HCT116 (cell line): ENCODE results near the gene HOXB9. TPM values are rescaled to one million over a fixed set of nuclear protein-coding genes. Genes with fewer than 3 reads are reported as not detected.

ENCODE experiments used
- ATAC-seq: fragments of 200-7000 bp; cut with Tn5 transposase; 2 replicates; pipeline ENCODE4 v1.9.1; 2020; ENCODE audit warnings: mild to moderate bottlenecking, moderate library complexity
- BruUV-seq: library from RNA; stranded (reverse); fragments of 400-500 nt; replicated peaks from 2 replicates; lab custom pipeline; 2021; lab: Mats Ljungman, UMichigan
- CTCF ChIA-PET: fragments of 300-600 bp; sonication (Branson Sonifier 250); formaldehyde crosslinking; loops from one replicate; lab custom pipeline; 2021; ENCODE audit warnings: antibody characterized with exemption; lab: Charles Lee
- POLR2A ChIA-PET: fragments of 300-600, 350-600 bp; sonication (Branson Sonifier 250); formaldehyde crosslinking; loops from one replicate; lab custom pipeline; 2021; ENCODE audit warnings: antibody characterized with exemption; lab: Charles Lee
- RAD21 ChIA-PET, 2 experiments: fragments of 300-600 bp; sonication (Branson Sonifier 250); formaldehyde crosslinking; loops; one replicate each; lab custom pipeline; 2023; ENCODE audit warnings: low total read pairs in 2 of 2; ENCODE audit not compliant: uncharacterized antibody in 2 of 2, unreplicated experiment in 2 of 2, low non-redundant PET in 1 of 2; lab: Charles Lee
- DNase-seq: peaks from one replicate; pipeline ENCODE4 v3.0.0-alpha.2; 2010; ENCODE audit warnings: low read depth, low spot score
- H2AFZ ChIP-seq: fragments of 200-600 bp; shearing (Covaris generic), sonication (generic); 2 replicates; pipeline ENCODE4 v1.6.1; 2017; ENCODE audit warnings: low read depth, mixed run types, mixed read lengths, antibody characterized with exemption, low read length; ENCODE audit not compliant: poor library complexity, severe bottlenecking
- H3K27ac ChIP-seq: 2 replicates; pipeline ENCODE4 v1.5.1; 2012; ENCODE audit warnings: low read depth, low read length
- H3K27me3 ChIP-seq: fragments of 200-600 bp; sonication (generic); 2 replicates; pipeline ENCODE4 v1.6.1; 2016; ENCODE audit warnings: mixed run types, low read length, mixed read lengths; ENCODE audit not compliant: insufficient read depth
- H3K36me3 ChIP-seq, 2 experiments: fragments of 200-500 bp in 1 of 2; fragments of 200-600 bp in 1 of 2; sonication (Bioruptor generic) in 1 of 2; sonication (generic) in 1 of 2; 2 replicates each; pipeline versions ENCODE4 v1.5.1 to v1.6.1; 2014 to 2016; ENCODE audit warnings: low read length in 2 of 2, inconsistent platforms in 1 of 2, mixed read lengths in 1 of 2, mixed run types in 1 of 2; ENCODE audit not compliant: insufficient read depth in 2 of 2, control insufficient read depth in 1 of 2
- H3K4me1 ChIP-seq, 2 experiments: fragments of 200-600 bp in 1 of 2; sonication (generic) in 1 of 2; 2 replicates each; pipeline versions ENCODE4 v1.5.1 to v1.6.1; 2012 to 2017; ENCODE audit warnings: low read length in 2 of 2, inconsistent platforms in 1 of 2, mild to moderate bottlenecking in 1 of 2, mixed read lengths in 1 of 2, mixed run types in 1 of 2, moderate library complexity in 1 of 2; ENCODE audit not compliant: insufficient read depth in 2 of 2, control insufficient read depth in 1 of 2
- H3K4me2 ChIP-seq: fragments of 200-600 bp; sonication (generic); 2 replicates; pipeline ENCODE4 v1.6.1; 2017; ENCODE audit warnings: mixed run types, low read length, mixed read lengths
- H3K4me3 ChIP-seq, 2 experiments: fragments of 200-600 bp in 1 of 2; sonication (generic) in 1 of 2; replicated peaks in 1 of 2; 2 replicates each; pipeline ENCODE4 v1.5.1; 2011 to 2016; ENCODE audit warnings: low read length in 2 of 2, control low read depth in 1 of 2, low read depth in 1 of 2, mild to moderate bottlenecking in 1 of 2, mixed read lengths in 1 of 2, mixed run types in 1 of 2
- H3K79me2 ChIP-seq: fragments of 200-600 bp; sonication (generic); 2 replicates; pipeline ENCODE4 v1.6.1; 2017; ENCODE audit warnings: mild to moderate bottlenecking, mixed run types, low read length, moderate library complexity, mixed read lengths; ENCODE audit not compliant: insufficient read depth
- H3K9ac ChIP-seq: fragments of 200-600 bp; sonication (generic); 2 replicates; pipeline ENCODE4 v1.6.1; 2016; ENCODE audit warnings: low read length, mixed read lengths
- H3K9me2 ChIP-seq: fragments of 200-600 bp; sonication (generic), shearing (Covaris generic); 2 replicates; pipeline ENCODE4 v1.6.1; 2017; ENCODE audit warnings: mixed run types, mild to moderate bottlenecking, moderate library complexity; ENCODE audit not compliant: insufficient read depth
- H3K9me3 ChIP-seq, 2 experiments: fragments of 200-500 bp in 1 of 2; fragments of 200-600 bp in 1 of 2; sonication (Bioruptor generic) in 1 of 2; sonication (generic) in 1 of 2; 2 replicates each; pipeline ENCODE4 v1.6.1; 2014 to 2017; ENCODE audit warnings: low read length in 2 of 2, mixed read lengths in 2 of 2, inconsistent platforms in 1 of 2, low read depth in 1 of 2, mild to moderate bottlenecking in 1 of 2, mixed run types in 1 of 2, moderate library complexity in 1 of 2; ENCODE audit not compliant: control insufficient read depth in 1 of 2, insufficient read depth in 1 of 2
- H4K20me1 ChIP-seq: fragments of 200-600 bp; sonication (generic), shearing (Covaris generic); 2 replicates; pipeline ENCODE4 v1.6.1; 2017; ENCODE audit warnings: mixed run types, mild to moderate bottlenecking, moderate library complexity; ENCODE audit not compliant: insufficient read depth
- CEBPB ChIP-seq: IDR thresholded peaks from 2 replicates; pipeline ENCODE4 v1.6.1; 2012; ENCODE audit warnings: low read depth
- CTCF ChIP-seq, 3 experiments: fragments of 200-600 bp in 1 of 3; sonication (generic) in 1 of 3; IDR thresholded peaks in 2 of 3; conservative IDR thresholded peaks in 1 of 3; 2 replicates each; pipeline ENCODE4 v1.5.1; 2012 to 2017; ENCODE audit warnings: low read depth in 2 of 3, low read length in 2 of 3, antibody characterized with exemption in 1 of 3, borderline replicate concordance in 1 of 3, control low read depth in 1 of 3, mild to moderate bottlenecking in 1 of 3, mixed read lengths in 1 of 3, mixed run types in 1 of 3, moderate library complexity in 1 of 3; ENCODE audit not compliant: insufficient read depth in 1 of 3
- EGR1 ChIP-seq: IDR thresholded peaks from 2 replicates; pipeline ENCODE4 v1.6.1; 2012; ENCODE audit warnings: low read depth
- ELF1 ChIP-seq: IDR thresholded peaks from 2 replicates; pipeline ENCODE4 v1.6.1; 2012; ENCODE audit warnings: low read depth, borderline replicate concordance
- EZH2phosphoT487 ChIP-seq: fragments of 200-600 bp; IDR thresholded peaks from 2 replicates; pipeline ENCODE4 v1.6.1; 2018; ENCODE audit warnings: antibody characterized with exemption, borderline replicate concordance
- JUND ChIP-seq: IDR thresholded peaks from 2 replicates; pipeline ENCODE4 v1.6.1; 2012
- MAX ChIP-seq: IDR thresholded peaks from 2 replicates; pipeline ENCODE4 v1.6.1; 2012
- POLR2AphosphoS5 ChIP-seq: IDR thresholded peaks from 2 replicates; pipeline ENCODE4 v1.6.1; 2011; ENCODE audit warnings: mild to moderate bottlenecking, low read depth, low read length, moderate library complexity
- SIN3A ChIP-seq: IDR thresholded peaks from 2 replicates; pipeline ENCODE4 v1.6.1; 2012; ENCODE audit warnings: low read depth
- SRF ChIP-seq: IDR thresholded peaks from 2 replicates; pipeline ENCODE4 v1.6.1; 2012; ENCODE audit warnings: low read depth
- TCF7L2 ChIP-seq: IDR thresholded peaks from 2 replicates; pipeline ENCODE4 v1.7.0; 2011; ENCODE audit warnings: borderline replicate concordance, inconsistent platforms; ENCODE audit not compliant: insufficient read depth, insufficient read length; ENCODE audit errors: extremely low read depth
- YY1 ChIP-seq: IDR thresholded peaks from 2 replicates; pipeline ENCODE4 v1.6.1; 2011; ENCODE audit warnings: low read length, low read depth, moderate library complexity, mild to moderate bottlenecking; ENCODE audit not compliant: insufficient replicate concordance; ENCODE audit errors: extremely low read depth
- intact Hi-C: fragments of 100-400 bp; cut with micrococcal nuclease; formaldehyde crosslinking; loops from 2 replicates; pipeline ENCODE4 v1.10.0; 2022
- total RNA-seq: library from RNA; stranded (reverse); gene quantifications from one replicate; pipeline ENCODE4 v1.2.1, GENCODE V29; 2021; ENCODE audit not compliant: unreplicated experiment

Gene HOXB9
- total RNA-seq, 1 experiment from 2014 or later: 40.1 TPM

GRCh38 chr17:48624544-48625494 lies 1.3 kb downstream of the HOXB9 start:
- no peaks in the 10 kb centered on the region; a peak in 2 of 4 replicates for H3K36me3 ChIP-seq
- BruUV-seq: no TSS peak
- RAD21 ChIA-PET: interaction anchor here in 1 of 2 experiments (1.5 kb wide), 1 partner anchor 254 kb away, joined by 5 read pairs; no protein-coding TSS in a partner anchor
- no peak for DNase-seq
- ATAC-seq: peak; percentile 30
- H2AFZ ChIP-seq: peak overlapping the region; percentile 61
- POLR2A ChIA-PET: interaction anchor here (0.6 to 2.2 kb wide), 7 partner anchors 7 to 364 kb away, joined by 3 to 11 read pairs (median 4); no protein-coding TSS in a partner anchor
- H3K79me2 ChIP-seq: peaks cover 42% of the 10 kb centered on the region
- peak overlapping the region; percentile 81 to 86 for H3K4me3 ChIP-seq
- H3K9me3 ChIP-seq: no peaks in the 10 kb centered on the region
- intact Hi-C loops: no loop called here
- H3K4me1 ChIP-seq: peaks cover 15 to 32% of the 10 kb centered on the region in 2 experiments
- H3K9ac ChIP-seq: peak overlapping the region; percentile 95
- TF ChIP-seq TCF7L2: no peak
- no peak for TF ChIP-seq JUND
- TF ChIP-seq CTCF (IDR thresholded peaks at IDR 0.05 in 2 of 3, conservative IDR thresholded peaks at IDR 0.05 in 1 of 3; ENCODE audit: borderline replicate concordance in 1 of 3, insufficient read depth in 1 of 3, low read depth in 2 of 3, low read length in 2 of 3): no peak
- no peak for TF ChIP-seq EGR1
- TF ChIP-seq YY1: no peak
- no peak for TF ChIP-seq SRF
- TF ChIP-seq MAX: 0 out of 2 replicates have a peak, but pooled peaks have one; percentile 42
- no peak for TF ChIP-seq ELF1
- no peak for TF ChIP-seq SIN3A
- no peak for TF ChIP-seq EZH2phosphoT487
- TF ChIP-seq CEBPB: no peak
- peak; percentile 81 for TF ChIP-seq POLR2AphosphoS5
- no peaks in the 10 kb centered on the region for H3K27me3 ChIP-seq
- H3K27ac ChIP-seq: peak overlapping the region; percentile 95
- no peaks in the 10 kb centered on the region for H3K9me2 ChIP-seq
- CTCF ChIA-PET: interaction anchor here (0.9 to 1.7 kb wide), 7 partner anchors 7 to 600 kb away, joined by 3 to 12 read pairs (median 3); partner anchors contain the start of gene HOXB8
- H3K4me2 ChIP-seq: peak overlapping the region; percentile 98
- H4K20me1 ChIP-seq: no peaks in the 10 kb centered on the region
